NCI-H82 (cell line): ENCODE results near the gene DROSHA.
A peak's percentile ranks its signal among the peaks of the same experiment; 100 is the strongest.

Source experiments
- DNase-seq: peaks from one replicate; lab custom pipeline; 2025; lab: John Stamatoyannopoulos, UW

The DROSHA gene

DNA sequence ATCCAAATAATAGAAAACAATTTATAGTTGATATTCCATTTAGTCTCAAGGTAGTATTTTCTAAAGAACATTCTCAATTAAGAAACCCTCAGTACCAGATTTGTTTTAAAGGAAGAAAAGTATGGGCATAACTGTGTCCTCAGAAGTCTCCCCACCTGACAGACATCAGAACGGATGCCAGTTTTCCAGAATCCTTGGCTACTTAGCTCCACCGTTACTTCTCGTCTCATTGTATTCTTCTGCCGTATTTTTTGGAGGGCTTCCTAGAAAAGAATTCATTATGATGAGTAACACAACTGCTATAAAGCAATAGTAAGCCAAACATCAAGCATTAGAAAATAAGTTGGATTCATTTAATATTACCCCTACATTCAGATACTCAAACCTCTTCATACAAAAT lies 67.8 kb downstream of the DROSHA start:
- DNase-seq, result no peak

DNA sequence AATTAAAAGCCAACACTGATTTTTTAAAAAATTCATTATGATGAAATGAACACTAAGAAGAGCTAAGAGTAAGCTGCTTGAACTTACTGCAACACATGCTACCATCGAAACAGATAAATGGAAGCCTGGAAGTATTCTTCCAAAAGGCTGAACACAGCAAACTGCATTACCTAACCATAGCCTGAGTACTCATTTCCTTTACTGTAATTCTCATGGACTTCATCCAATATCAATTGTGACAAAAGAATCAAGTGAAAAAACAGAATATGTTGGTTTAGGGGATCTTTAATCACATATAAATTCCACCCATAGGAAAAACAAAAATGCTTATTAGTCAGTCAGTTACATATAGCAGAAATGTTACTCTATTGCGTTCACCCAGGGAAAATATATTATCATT lies 68.5 kb downstream of the DROSHA start:
- DNase-seq, result no peak

DNA sequence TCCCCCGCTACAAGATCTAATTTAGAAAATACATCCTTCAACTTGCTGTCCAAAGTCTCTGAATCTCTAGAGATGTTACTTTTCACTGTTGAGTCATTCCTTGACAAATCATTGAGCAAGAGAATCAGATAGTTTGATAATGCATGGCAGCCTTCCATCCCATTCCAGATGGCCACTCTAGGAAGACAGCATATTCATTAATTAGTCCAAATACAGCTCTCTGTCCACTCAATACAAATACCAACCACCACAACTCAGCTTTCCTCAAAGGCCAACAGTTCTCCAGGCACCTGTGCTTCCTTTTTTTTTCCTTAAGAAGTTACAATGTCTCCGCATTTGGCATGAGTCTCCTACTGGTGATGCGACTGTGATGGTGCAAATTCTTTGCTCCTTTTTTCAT lies 72.3 kb downstream of the DROSHA start:
- no peak for DNase-seq

GRCh38 chr5:31455172-31455571 lies 76.7 kb downstream of the DROSHA start:
- DNase-seq, result no peak

GRCh38 chr5:31453522-31453921 lies 78.4 kb downstream of the DROSHA start:
- no peak for DNase-seq

DNA sequence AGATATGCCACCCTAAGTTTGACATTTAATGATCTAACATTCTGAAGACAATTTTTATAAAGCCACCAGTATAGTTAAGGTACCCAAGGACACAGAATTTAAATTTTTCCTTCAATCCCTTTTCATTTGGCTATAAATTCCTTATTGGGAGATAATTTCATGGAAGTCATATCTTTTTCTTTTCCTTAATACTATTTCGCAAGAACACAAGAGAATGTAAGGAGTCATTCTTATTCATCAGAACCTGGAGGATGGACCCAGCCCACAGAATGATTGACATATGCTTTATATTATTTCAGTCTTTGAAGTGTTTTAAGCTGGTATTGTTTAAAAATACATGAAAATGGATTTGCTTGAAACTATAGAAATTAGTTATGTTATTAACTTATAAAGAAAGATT lies 79.6 kb downstream of the DROSHA start:
- DNase-seq, result no peak

DNA sequence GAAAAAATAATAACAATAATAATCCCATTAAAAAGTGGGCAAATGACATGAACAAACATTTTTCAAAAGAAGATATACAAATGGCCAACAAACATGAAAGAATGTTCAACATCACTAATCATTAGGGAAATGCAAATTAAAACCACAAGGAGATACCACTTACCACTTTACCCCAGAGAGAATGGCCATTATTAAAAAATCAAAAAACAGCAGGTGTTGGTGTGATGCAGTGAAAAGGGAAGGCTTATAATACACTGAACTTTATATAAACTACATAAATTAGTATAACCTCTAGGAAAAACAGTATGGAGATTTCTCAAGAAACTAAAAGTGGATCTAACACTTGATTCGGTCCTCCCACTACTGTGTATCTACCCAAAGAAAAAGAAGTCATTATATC lies 81.9 kb downstream of the DROSHA start:
- DNase-seq, result no peak

- DNase-seq, result no peak
Observed at GRCh38 chr5:31449174-31449573, 82.7 kb downstream of the DROSHA start.

GRCh38 chr5:31445041-31445600 lies 86.8 kb downstream of the DROSHA start:
- DNase-seq, result no peak

- DNase-seq, result no peak
Observed at GRCh38 chr5:31443572-31443971, 88.3 kb downstream of the DROSHA start.

- no peak for DNase-seq
Observed at GRCh38 chr5:31442058-31442745, 89.7 kb downstream of the DROSHA start.

- DNase-seq, result no peak
Observed at GRCh38 chr5:31436851-31437250, 95.0 kb downstream of the DROSHA start.

- DNase-seq, result no peak
Observed at GRCh38 chr5:31435730-31436129, 96.2 kb downstream of the DROSHA start.

- no peak for DNase-seq
Observed at GRCh38 chr5:31434898-31435297, 97.0 kb downstream of the DROSHA start.

GRCh38 chr5:31433229-31433628 lies 98.7 kb downstream of the DROSHA start:
- DNase-seq, result no peak

- no peak for DNase-seq
Observed at GRCh38 chr5:31427724-31428309, 104.1 kb downstream of the DROSHA start.

GRCh38 chr5:31427013-31427723 lies 104.7 kb downstream of the DROSHA start:
- peak; percentile 36 for DNase-seq

- DNase-seq, result no peak
Observed at GRCh38 chr5:31421806-31422586, 109.9 kb downstream of the DROSHA start.

DNA sequence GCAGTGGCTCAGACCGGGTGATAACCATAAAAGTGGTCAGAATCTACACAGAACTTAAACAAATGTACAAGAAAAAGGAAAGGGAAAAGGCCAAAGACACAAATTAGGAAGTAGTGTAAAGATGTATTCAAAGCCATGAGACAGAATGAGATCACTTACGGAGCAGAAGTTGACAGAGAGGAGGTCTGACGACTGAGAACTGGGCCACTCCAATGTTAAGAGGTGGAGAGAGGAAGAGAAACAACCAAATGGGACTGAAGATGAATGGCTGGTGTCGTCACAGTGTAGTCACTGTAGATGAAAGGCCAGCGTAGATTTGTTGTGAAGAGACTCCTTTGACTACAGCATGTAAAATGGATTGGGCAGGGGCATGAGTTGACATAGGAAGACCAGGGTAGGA lies 114.4 kb downstream of the DROSHA start:
- DNase-seq, result no peak

DNA sequence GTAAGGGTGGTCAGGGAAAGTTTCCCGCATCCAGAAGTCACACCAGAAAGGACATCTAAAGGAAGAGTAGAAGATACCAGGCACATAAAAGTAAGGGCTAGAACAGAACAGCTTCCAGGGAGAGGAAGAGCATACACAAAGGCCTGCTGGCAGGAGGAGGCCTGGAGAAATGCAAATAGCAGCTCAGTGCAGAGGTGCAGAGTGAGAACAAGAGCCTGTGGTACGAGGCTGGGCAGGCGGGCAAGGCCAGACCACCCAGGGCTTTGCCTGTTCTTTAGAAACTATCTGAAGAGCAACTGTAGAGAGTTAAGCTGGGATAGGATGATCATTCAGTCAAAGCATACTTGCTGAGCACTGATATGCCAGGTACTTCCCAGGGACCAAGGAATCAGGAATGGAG lies 115.3 kb downstream of the DROSHA start:
- DNase-seq, result no peak

- no peak for DNase-seq
Observed at GRCh38 chr5:31415960-31416359, 115.9 kb downstream of the DROSHA start.
